HepG2 (cell line): ENCODE measurements around the gene MAPK8. TPM values are rescaled to one million over a fixed set of nuclear protein-coding genes. Genes with fewer than 3 reads are reported as not detected.

ENCODE experiments used
- FOXC1 ChIP-seq: sonication (generic); formaldehyde crosslinking; IDR thresholded peaks from 2 replicates; pipeline ENCODE4 v1.8.0; 2022; ENCODE audit warnings: mild to moderate bottlenecking, missing genetic modification reagents, borderline replicate concordance
- KMT2A ChIP-seq: sonication (generic); formaldehyde crosslinking; IDR thresholded peaks from 2 replicates; pipeline ENCODE4 v1.4.0; 2020; ENCODE audit warnings: missing genetic modification reagents
- MYC ChIP-seq: sonication (generic); formaldehyde crosslinking; IDR thresholded peaks from 2 replicates; pipeline ENCODE4 v1.9.0; 2021; ENCODE audit warnings: missing genetic modification reagents, borderline replicate concordance
- NR2F6 ChIP-seq, 2 experiments: IDR thresholded peaks; 2 replicates each; pipeline ENCODE4 v1.6.1; 2016; ENCODE audit warnings: antibody characterized with exemption in 1 of 2, mild to moderate bottlenecking in 1 of 2
- RBM39 ChIP-seq: fragments of 200-400 bp; formaldehyde crosslinking; IDR thresholded peaks from one replicate; pipeline ENCODE4 v1.6.1; 2018; ENCODE audit warnings: antibody characterized with exemption, mild to moderate bottlenecking, low read depth, low read length; ENCODE audit not compliant: poor library complexity, severe bottlenecking
- SOX13 ChIP-seq, 3 experiments: fragments of 450-650 bp in 1 of 3; sonication (generic) in 1 of 3; formaldehyde crosslinking in 1 of 3; IDR thresholded peaks in 2 of 3; conservative IDR thresholded peaks in 1 of 3; 2 replicates each; pipeline versions ENCODE4 v1.5.0 to v1.6.1; 2016 to 2020; ENCODE audit warnings: antibody characterized with exemption in 1 of 3, mild to moderate bottlenecking in 1 of 3, missing compliant biosample characterization in 1 of 3, missing genetic modification reagents in 1 of 3, moderate library complexity in 1 of 3
- SRF ChIP-seq: IDR thresholded peaks from 2 replicates; pipeline ENCODE4 v1.6.1; 2011; ENCODE audit warnings: mild to moderate bottlenecking, low read depth, low read length, moderate library complexity
- ZEB1 ChIP-seq: IDR thresholded peaks from 2 replicates; pipeline ENCODE4 v1.6.1; 2012; ENCODE audit warnings: mild to moderate bottlenecking, low read depth, inconsistent platforms; ENCODE audit not compliant: insufficient replicate concordance
- ZMYM3 ChIP-seq: sonication (generic); formaldehyde crosslinking; IDR thresholded peaks from 2 replicates; pipeline ENCODE4 v1.5.1; 2020; ENCODE audit warnings: mild to moderate bottlenecking, missing genetic modification reagents
- ZNF17 ChIP-seq: sonication (generic); formaldehyde crosslinking; IDR thresholded peaks from 2 replicates; pipeline ENCODE4 v1.5.0; 2020; ENCODE audit warnings: mild to moderate bottlenecking, missing genetic modification reagents
- ZNF260 ChIP-seq: sonication (generic); formaldehyde crosslinking; IDR thresholded peaks from 2 replicates; pipeline ENCODE4 v1.4.0; 2020; ENCODE audit warnings: missing genetic modification reagents, low read depth, mild to moderate bottlenecking, borderline replicate concordance
- ZNF335 ChIP-seq: sonication (generic); formaldehyde crosslinking; IDR thresholded peaks from 2 replicates; pipeline ENCODE4 v1.4.0; 2020; ENCODE audit warnings: missing genetic modification reagents
- ZNF614 ChIP-seq: IDR thresholded peaks from 2 replicates; pipeline ENCODE4 v1.6.1; 2018; ENCODE audit warnings: missing biosample characterization, missing genetic modification reagents, inconsistent platforms, borderline replicate concordance
- polyA plus RNA-seq, 8 experiments: library from polyadenylated mRNA; depleted of rRNA in 3 of 8; stranded (reverse) in 7 of 8; unstranded in 1 of 8; fragments of >200 nt; fragmentation: Illumina TruSeq in 4 of 8; extraction: Trizol in 4 of 8; gene quantifications; 2 replicates each; pipeline versions ENCODE4 v1.2.1 to v1.2.3, GENCODE V29; 2011 to 2016; ENCODE audit warnings: low read depth in 4 of 8, missing spikeins in 1 of 8, mixed read lengths in 1 of 8; ENCODE audit not compliant: insufficient read depth in 1 of 8
- total RNA-seq, 5 experiments: library from RNA; depleted of rRNA; stranded (reverse); fragments of >200 nt; fragmentation: Illumina TruSeq; extraction: Trizol; gene quantifications; 2 replicates each; pipeline ENCODE4 v1.2.3, GENCODE V29; 2016; ENCODE audit warnings: low read depth in 1 of 5
- TF ChIP-seq, protein P1 (sequence below), 2 experiments: IDR thresholded peaks; 2 replicates each; pipeline ENCODE4 v1.6.1; 2011 to 2012; ENCODE audit warnings: low read length in 2 of 2, borderline replicate concordance in 1 of 2, low read depth in 1 of 2, mild to moderate bottlenecking in 1 of 2, moderate library complexity in 1 of 2
- TF ChIP-seq, protein P2 (sequence below): sonication (generic); formaldehyde crosslinking; IDR thresholded peaks from 2 replicates; pipeline ENCODE4 v1.4.0; 2020; ENCODE audit warnings: missing genetic modification reagents
- TF ChIP-seq, protein P3 (sequence below): sonication (generic); formaldehyde crosslinking; IDR thresholded peaks from 2 replicates; pipeline ENCODE4 v1.4.0; 2020; ENCODE audit warnings: missing genetic modification reagents
- TF ChIP-seq, protein P4 (sequence below): IDR thresholded peaks from 2 replicates; pipeline ENCODE4 v1.6.1; 2016; ENCODE audit warnings: missing compliant biosample characterization, missing genetic modification reagents, borderline replicate concordance

Gene MAPK8
- total and polyA plus RNA-seq, 2 of the 13 experiments (the other 11 are each of a cell fraction or from before 2014, with no cell fraction given): 41.6 to 47.3 TPM

DNA sequence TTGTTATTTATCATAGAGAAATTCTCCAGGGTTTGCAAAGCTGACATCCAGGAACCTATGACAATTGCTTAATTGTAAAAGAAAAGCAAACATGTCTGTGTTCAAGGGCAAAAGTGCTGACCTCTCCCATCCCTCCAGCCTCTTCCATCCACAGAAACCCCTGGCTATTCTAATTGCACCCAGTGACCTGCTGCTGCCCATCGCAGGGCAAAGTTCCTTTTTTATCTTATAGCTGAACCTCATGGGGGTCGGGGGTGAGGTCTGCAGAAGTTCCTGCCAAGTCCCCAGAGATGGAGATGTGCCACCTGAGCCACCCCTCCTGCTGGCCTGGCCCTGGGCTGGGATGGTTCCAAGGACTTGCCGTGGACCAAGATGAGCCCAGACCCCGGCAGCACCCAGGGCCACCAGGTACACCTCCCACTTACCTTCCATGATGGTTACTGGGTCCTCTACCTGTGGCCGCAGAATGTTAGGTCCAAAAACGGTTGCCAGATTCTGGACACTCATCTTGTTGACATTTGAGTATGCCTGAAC lies 146.5 kb downstream of the MAPK8 start (continued):
- TF ChIP-seq, protein P1, sequence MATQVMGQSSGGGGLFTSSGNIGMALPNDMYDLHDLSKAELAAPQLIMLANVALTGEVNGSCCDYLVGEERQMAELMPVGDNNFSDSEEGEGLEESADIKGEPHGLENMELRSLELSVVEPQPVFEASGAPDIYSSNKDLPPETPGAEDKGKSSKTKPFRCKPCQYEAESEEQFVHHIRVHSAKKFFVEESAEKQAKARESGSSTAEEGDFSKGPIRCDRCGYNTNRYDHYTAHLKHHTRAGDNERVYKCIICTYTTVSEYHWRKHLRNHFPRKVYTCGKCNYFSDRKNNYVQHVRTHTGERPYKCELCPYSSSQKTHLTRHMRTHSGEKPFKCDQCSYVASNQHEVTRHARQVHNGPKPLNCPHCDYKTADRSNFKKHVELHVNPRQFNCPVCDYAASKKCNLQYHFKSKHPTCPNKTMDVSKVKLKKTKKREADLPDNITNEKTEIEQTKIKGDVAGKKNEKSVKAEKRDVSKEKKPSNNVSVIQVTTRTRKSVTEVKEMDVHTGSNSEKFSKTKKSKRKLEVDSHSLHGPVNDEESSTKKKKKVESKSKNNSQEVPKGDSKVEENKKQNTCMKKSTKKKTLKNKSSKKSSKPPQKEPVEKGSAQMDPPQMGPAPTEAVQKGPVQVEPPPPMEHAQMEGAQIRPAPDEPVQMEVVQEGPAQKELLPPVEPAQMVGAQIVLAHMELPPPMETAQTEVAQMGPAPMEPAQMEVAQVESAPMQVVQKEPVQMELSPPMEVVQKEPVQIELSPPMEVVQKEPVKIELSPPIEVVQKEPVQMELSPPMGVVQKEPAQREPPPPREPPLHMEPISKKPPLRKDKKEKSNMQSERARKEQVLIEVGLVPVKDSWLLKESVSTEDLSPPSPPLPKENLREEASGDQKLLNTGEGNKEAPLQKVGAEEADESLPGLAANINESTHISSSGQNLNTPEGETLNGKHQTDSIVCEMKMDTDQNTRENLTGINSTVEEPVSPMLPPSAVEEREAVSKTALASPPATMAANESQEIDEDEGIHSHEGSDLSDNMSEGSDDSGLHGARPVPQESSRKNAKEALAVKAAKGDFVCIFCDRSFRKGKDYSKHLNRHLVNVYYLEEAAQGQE (IDR thresholded peaks at IDR 0.05; ENCODE audit: borderline replicate concordance in 1 of 2, low read depth in 1 of 2, low read length in 2 of 2): no peak
- TF ChIP-seq ZNF614 (CRISPR knock-in tag) (no peak), SRF (no peak), ZMYM3 (CRISPR knock-in tag) (no peak), SOX13 (IDR thresholded peaks at IDR 0.05) (no peak), SOX13 (CRISPR knock-in tag; conservative IDR thresholded peaks at IDR 0.05 in 1 of 2, IDR thresholded peaks at IDR 0.05 in 1 of 2) (peak in 1 of 2 experiments; percentile 31; a peak in 1 of 4 replicates), MYC (CRISPR knock-in tag) (no peak), ZNF17 (CRISPR knock-in tag) (no peak), ZEB1 (no peak), NR2F6 (IDR thresholded peaks at IDR 0.05) (peak; percentile 62), NR2F6 (CRISPR knock-in tag; IDR thresholded peaks at IDR 0.05) (peak; percentile 40; the same call in 1 of the 2 replicates), KMT2A (CRISPR knock-in tag) (no peak), ZNF260 (no peak), FOXC1 (CRISPR knock-in tag) (no peak), RBM39 (no peak), ZNF335 (CRISPR knock-in tag) (no peak)
- TF ChIP-seq, protein P2, sequence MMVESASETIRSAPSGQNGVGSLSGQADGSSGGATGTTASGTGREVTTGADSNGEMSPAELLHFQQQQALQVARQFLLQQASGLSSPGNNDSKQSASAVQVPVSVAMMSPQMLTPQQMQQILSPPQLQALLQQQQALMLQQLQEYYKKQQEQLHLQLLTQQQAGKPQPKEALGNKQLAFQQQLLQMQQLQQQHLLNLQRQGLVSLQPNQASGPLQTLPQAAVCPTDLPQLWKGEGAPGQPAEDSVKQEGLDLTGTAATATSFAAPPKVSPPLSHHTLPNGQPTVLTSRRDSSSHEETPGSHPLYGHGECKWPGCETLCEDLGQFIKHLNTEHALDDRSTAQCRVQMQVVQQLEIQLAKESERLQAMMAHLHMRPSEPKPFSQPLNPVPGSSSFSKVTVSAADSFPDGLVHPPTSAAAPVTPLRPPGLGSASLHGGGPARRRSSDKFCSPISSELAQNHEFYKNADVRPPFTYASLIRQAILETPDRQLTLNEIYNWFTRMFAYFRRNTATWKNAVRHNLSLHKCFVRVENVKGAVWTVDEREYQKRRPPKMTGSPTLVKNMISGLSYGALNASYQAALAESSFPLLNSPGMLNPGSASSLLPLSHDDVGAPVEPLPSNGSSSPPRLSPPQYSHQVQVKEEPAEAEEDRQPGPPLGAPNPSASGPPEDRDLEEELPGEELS (CRISPR knock-in tag): 0 out of 2 replicates have a peak, but pooled peaks have one; percentile 21
- TF ChIP-seq, protein P3, sequence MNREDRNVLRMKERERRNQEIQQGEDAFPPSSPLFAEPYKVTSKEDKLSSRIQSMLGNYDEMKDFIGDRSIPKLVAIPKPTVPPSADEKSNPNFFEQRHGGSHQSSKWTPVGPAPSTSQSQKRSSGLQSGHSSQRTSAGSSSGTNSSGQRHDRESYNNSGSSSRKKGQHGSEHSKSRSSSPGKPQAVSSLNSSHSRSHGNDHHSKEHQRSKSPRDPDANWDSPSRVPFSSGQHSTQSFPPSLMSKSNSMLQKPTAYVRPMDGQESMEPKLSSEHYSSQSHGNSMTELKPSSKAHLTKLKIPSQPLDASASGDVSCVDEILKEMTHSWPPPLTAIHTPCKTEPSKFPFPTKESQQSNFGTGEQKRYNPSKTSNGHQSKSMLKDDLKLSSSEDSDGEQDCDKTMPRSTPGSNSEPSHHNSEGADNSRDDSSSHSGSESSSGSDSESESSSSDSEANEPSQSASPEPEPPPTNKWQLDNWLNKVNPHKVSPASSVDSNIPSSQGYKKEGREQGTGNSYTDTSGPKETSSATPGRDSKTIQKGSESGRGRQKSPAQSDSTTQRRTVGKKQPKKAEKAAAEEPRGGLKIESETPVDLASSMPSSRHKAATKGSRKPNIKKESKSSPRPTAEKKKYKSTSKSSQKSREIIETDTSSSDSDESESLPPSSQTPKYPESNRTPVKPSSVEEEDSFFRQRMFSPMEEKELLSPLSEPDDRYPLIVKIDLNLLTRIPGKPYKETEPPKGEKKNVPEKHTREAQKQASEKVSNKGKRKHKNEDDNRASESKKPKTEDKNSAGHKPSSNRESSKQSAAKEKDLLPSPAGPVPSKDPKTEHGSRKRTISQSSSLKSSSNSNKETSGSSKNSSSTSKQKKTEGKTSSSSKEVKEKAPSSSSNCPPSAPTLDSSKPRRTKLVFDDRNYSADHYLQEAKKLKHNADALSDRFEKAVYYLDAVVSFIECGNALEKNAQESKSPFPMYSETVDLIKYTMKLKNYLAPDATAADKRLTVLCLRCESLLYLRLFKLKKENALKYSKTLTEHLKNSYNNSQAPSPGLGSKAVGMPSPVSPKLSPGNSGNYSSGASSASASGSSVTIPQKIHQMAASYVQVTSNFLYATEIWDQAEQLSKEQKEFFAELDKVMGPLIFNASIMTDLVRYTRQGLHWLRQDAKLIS (CRISPR knock-in tag): no peak
- TF ChIP-seq, protein P4, sequence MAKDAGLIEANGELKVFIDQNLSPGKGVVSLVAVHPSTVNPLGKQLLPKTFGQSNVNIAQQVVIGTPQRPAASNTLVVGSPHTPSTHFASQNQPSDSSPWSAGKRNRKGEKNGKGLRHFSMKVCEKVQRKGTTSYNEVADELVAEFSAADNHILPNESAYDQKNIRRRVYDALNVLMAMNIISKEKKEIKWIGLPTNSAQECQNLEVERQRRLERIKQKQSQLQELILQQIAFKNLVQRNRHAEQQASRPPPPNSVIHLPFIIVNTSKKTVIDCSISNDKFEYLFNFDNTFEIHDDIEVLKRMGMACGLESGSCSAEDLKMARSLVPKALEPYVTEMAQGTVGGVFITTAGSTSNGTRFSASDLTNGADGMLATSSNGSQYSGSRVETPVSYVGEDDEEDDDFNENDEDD (CRISPR knock-in tag): no peak
